ENCODE results near the gene KMT5B.

Gene KMT5B

GRCh38 chr11:68121067-68121899 is 91.8 kb downstream of the KMT5B start, which contains the start of gene CHKA:
Gene CHKA (minus strand): TSS chr11:68121388. CDS start chr11:68121177, 211 bp downstream.
- H3K4me3 ChIP-seq (ENCODE audit: low read depth, low read length), result peak within 1 kb of the TSS; percentile 84
- peak; percentile 95 for DNase-seq (ENCODE audit: low read depth)
- TF ChIP-seq CTCF (IDR thresholded peaks at IDR 0.05; ENCODE audit: insufficient read depth, low read depth, low read length, missing control alignments), result no peak

- TF ChIP-seq CTCF (IDR thresholded peaks at IDR 0.05; ENCODE audit: insufficient read depth, low read depth, low read length, missing control alignments), result no peak
- H3K4me3 ChIP-seq (ENCODE audit: low read depth, low read length), result peak overlapping the region; percentile 84
- peak; percentile 74 for DNase-seq (ENCODE audit: low read depth)
Measured at GRCh38 chr11:68120273-68121066, 92.6 kb downstream of the KMT5B start.

- peak; percentile 87 for DNase-seq (ENCODE audit: low read depth)
- TF ChIP-seq CTCF (IDR thresholded peaks at IDR 0.05; ENCODE audit: insufficient read depth, low read depth, low read length, missing control alignments), result no peak
- peak overlapping the region; percentile 84 for H3K4me3 ChIP-seq (ENCODE audit: low read depth, low read length)
Measured at GRCh38 chr11:68118706-68119448, 94.2 kb downstream of the KMT5B start.

- no peak for TF ChIP-seq CTCF (IDR thresholded peaks at IDR 0.05; ENCODE audit: insufficient read depth, low read depth, low read length, missing control alignments)
- no peak for DNase-seq (ENCODE audit: low read depth)
- H3K4me3 ChIP-seq (ENCODE audit: low read depth, low read length), result no peak overlapping the region
Measured at GRCh38 chr11:68117853-68118470, 95.1 kb downstream of the KMT5B start.

GRCh38 chr11:68116974-68117373 is 96.1 kb downstream of the KMT5B start:
- no peak for DNase-seq (ENCODE audit: low read depth)
- TF ChIP-seq CTCF (IDR thresholded peaks at IDR 0.05; ENCODE audit: insufficient read depth, low read depth, low read length, missing control alignments), result no peak
- no peak overlapping the region for H3K4me3 ChIP-seq (ENCODE audit: low read depth, low read length)

- no peak for DNase-seq (ENCODE audit: low read depth)
- no peak overlapping the region for H3K4me3 ChIP-seq (ENCODE audit: low read depth, low read length)
- TF ChIP-seq CTCF (IDR thresholded peaks at IDR 0.05; ENCODE audit: insufficient read depth, low read depth, low read length, missing control alignments), result no peak
Measured at GRCh38 chr11:68116126-68116525, 97.0 kb downstream of the KMT5B start.

Data from GM12865 (cell line).